ENCODE results near the gene GLIS1. TPM values are rescaled to one million over a fixed set of nuclear protein-coding genes. Genes with fewer than 3 reads are reported as not detected.

GLIS1 gene
- total and polyA plus RNA-seq, 4 donors, result 0.19 to 1.8 (median 0.65) TPM

DNA sequence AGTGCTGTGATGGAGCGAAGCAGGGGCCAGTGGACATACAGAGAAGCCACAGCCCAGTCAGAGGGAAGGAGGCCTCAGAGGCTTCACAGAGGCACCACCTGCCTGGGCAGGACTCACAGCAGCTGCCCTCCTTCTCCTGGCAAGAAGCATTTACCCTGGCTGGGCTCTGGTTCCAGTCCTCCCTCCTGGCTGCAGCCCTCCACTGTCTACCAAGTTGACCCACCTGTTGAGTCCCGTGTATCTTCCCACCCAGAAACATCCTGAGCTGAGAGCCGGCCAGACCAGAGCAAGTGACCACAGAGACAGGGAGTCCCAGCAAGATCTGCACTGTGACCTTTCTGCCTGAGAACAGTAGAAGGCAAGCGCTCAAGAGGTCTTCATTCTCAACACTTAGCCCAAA is 49.7 kb downstream of the GLIS1 start:
- DNase-seq (no peak), ATAC-seq (ENCODE audit: low FRiP score) (no peak)
- Histone ChIP-seq H3K4me3 (ENCODE audit: low read length in 2 of 2) (no peak overlapping the region), H3K27me3 (ENCODE audit: control insufficient read depth in 1 of 2, insufficient read depth in 2 of 2, low read length in 1 of 2) (no peaks in the 10 kb centered on the region), H3K4me1 (ENCODE audit: control insufficient read depth in 1 of 2, insufficient read depth in 2 of 2, low read length in 2 of 2) (no peaks in the 10 kb centered on the region), H3K9me3 (ENCODE audit: control insufficient read depth, low read length) (no peaks in the 10 kb centered on the region), H3K27ac (ENCODE audit: low read depth in 1 of 2, low read length in 2 of 2) (no peak overlapping the region), H3K36me3 (ENCODE audit: control insufficient read depth in 1 of 2, insufficient read depth in 2 of 2, low read length in 1 of 2) (no peaks in the 10 kb centered on the region)
- 91 to 92% methylated on average over 4 of the region's 4 CpGs for WGBS, 2 donors
- intact Hi-C loops (cut with DNase I), result no loop called here

DNA sequence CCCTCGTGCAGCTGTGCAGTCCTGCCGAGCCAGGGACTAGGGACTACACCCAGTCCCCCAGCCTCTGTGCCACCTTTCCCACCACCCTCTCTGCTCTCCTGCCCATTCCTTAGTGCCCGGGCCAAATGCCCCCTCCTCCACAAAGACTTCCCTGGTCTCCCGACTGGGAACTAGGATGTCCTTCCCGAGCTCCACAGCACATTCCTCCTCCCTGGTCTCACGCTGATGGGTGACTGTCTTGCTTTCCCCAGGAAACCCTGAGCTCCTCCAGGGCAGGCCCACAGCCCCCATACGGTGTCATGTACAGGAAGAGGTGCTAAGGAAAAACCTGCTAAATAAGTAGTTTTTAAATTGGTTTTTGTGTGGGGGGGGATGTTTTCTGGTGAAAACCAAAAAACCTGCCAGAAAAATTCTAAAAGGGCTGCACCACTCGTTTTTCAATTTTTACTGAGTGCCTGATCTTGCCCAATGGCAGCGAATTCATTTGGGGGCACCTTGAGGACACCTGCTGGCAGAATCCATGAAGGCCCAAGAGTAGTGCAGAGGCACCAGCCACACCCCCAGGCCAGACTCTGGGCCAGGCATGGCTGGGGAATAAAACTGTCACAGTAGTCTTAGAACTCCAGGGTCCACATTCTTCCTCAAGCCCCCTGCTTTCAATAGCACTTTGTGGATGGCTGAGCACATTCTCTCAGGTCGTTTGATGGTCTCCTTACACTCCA is 50.4 kb downstream of the GLIS1 start:
- DNase-seq (no peak), ATAC-seq (ENCODE audit: low FRiP score) (no peak)
- WGBS, 2 donors, result 60 to 65% methylated on average over 10 of the region's 10 CpGs
- no peaks in the 10 kb centered on the region for H3K36me3 ChIP-seq (ENCODE audit: control insufficient read depth in 1 of 2, insufficient read depth in 2 of 2, low read length in 1 of 2)
- H3K27ac ChIP-seq (ENCODE audit: low read depth in 1 of 2, low read length in 2 of 2), result no peak overlapping the region
- intact Hi-C loops (cut with DNase I), result no loop called here
- H3K9me3 ChIP-seq (ENCODE audit: control insufficient read depth, low read length), result no peaks in the 10 kb centered on the region
- H3K27me3 ChIP-seq (ENCODE audit: control insufficient read depth in 1 of 2, insufficient read depth in 2 of 2, low read length in 1 of 2), result no peaks in the 10 kb centered on the region
- H3K4me1 ChIP-seq (ENCODE audit: control insufficient read depth in 1 of 2, insufficient read depth in 2 of 2, low read length in 2 of 2), result no peaks in the 10 kb centered on the region
- no peak overlapping the region for H3K4me3 ChIP-seq (ENCODE audit: low read length in 2 of 2)

DNA sequence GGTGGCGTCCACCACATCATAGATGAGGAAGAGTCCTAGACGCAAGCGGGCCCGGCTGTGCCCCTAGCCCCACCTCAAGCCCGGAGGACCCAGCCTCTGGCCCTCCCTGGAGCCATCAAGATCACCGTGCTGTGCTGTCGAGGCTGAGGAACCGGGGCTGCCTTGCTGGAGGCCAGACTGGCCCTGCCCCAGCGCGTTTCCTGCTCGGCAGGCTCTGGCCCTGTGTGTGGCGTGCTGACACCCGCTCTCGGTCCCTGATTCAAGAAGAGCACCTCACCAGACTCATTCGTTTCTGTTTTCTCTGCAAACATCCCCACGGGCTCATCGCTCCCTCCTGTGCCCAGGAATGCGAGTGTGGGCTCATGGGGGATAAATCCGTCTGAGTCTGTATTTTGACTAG is 51.1 kb downstream of the GLIS1 start:
- DNase-seq, result no peak
- no peak overlapping the region for H3K27ac ChIP-seq (ENCODE audit: low read depth in 1 of 2, low read length in 2 of 2)
- H3K27me3 ChIP-seq (ENCODE audit: control insufficient read depth in 1 of 2, insufficient read depth in 2 of 2, low read length in 1 of 2), result no peaks in the 10 kb centered on the region
- no peaks in the 10 kb centered on the region for H3K9me3 ChIP-seq (ENCODE audit: control insufficient read depth, low read length)
- intact Hi-C loops (cut with DNase I), result no loop called here
- no peak overlapping the region for H3K4me3 ChIP-seq (ENCODE audit: low read length in 2 of 2)
- ATAC-seq (ENCODE audit: low FRiP score), result no peak
- WGBS, 2 donors, result 56 to 67% methylated on average over 18 to 19 of the region's 19 CpGs
- H3K4me1 ChIP-seq (ENCODE audit: control insufficient read depth in 1 of 2, insufficient read depth in 2 of 2, low read length in 2 of 2), result no peaks in the 10 kb centered on the region
- H3K36me3 ChIP-seq (ENCODE audit: control insufficient read depth in 1 of 2, insufficient read depth in 2 of 2, low read length in 1 of 2), result no peaks in the 10 kb centered on the region

DNA sequence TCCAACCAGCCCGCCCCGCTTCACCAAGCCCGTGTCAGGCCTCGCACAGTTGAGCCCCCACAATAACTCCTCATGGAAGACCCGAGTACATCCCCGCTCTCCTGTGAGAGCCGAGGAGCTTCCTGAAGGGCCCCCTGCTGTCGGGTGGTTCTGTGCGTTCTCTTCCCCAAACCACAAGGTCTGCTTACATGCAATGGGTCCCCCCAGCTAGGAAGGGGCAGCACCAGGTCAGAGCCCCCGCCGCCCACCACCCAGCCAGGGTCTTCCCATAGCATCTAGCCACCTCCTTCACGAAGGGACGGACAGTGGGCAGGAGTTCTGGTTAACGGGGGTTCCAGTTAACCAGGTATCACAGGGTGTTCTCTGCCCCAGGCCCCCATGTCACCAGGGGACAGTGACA is 51.5 kb downstream of the GLIS1 start:
- no peaks in the 10 kb centered on the region for H3K4me1 ChIP-seq (ENCODE audit: control insufficient read depth in 1 of 2, insufficient read depth in 2 of 2, low read length in 2 of 2)
- ATAC-seq (ENCODE audit: low FRiP score) (no peak), DNase-seq (no peak)
- WGBS, 2 donors, result 88 to 90% methylated on average over 14 of the region's 14 CpGs
- no peak overlapping the region for H3K4me3 ChIP-seq (ENCODE audit: low read length in 2 of 2)
- intact Hi-C loops (cut with DNase I), result no loop called here
- no peaks in the 10 kb centered on the region for H3K27me3 ChIP-seq (ENCODE audit: control insufficient read depth in 1 of 2, insufficient read depth in 2 of 2, low read length in 1 of 2)
- H3K36me3 ChIP-seq (ENCODE audit: control insufficient read depth in 1 of 2, insufficient read depth in 2 of 2, low read length in 1 of 2), result no peaks in the 10 kb centered on the region
- no peaks in the 10 kb centered on the region for H3K9me3 ChIP-seq (ENCODE audit: control insufficient read depth, low read length)
- H3K27ac ChIP-seq (ENCODE audit: low read depth in 1 of 2, low read length in 2 of 2), result no peak overlapping the region

DNA sequence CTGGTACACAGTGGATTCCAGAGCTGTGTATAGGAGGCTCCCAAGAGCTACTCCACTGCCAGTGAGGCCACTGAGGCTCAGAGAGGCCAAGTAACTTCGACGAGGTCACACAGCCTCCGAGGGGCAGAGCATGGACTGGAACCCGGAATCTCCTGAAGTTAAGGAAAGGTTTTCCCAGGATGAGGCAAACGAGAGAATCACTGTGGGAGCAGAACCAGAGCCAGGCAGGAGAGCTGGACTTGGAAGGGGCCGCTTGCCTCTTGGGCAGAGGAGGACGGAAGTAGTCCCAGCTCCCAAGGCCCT is 52.0 kb downstream of the GLIS1 start:
- Histone ChIP-seq H3K9me3 (ENCODE audit: control insufficient read depth, low read length) (no peaks in the 10 kb centered on the region), H3K27me3 (ENCODE audit: control insufficient read depth in 1 of 2, insufficient read depth in 2 of 2, low read length in 1 of 2) (no peaks in the 10 kb centered on the region), H3K36me3 (ENCODE audit: control insufficient read depth in 1 of 2, insufficient read depth in 2 of 2, low read length in 1 of 2) (no peaks in the 10 kb centered on the region), H3K27ac (ENCODE audit: low read depth in 1 of 2, low read length in 2 of 2) (no peak overlapping the region), H3K4me3 (ENCODE audit: low read length in 2 of 2) (no peak overlapping the region), H3K4me1 (ENCODE audit: control insufficient read depth in 1 of 2, insufficient read depth in 2 of 2, low read length in 2 of 2) (no peaks in the 10 kb centered on the region)
- intact Hi-C loops (cut with DNase I), result no loop called here
- WGBS, 2 donors, result 89 to 92% methylated on average over 7 of the region's 7 CpGs
- no peak for DNase-seq
- no peak for ATAC-seq (ENCODE audit: low FRiP score)

DNA sequence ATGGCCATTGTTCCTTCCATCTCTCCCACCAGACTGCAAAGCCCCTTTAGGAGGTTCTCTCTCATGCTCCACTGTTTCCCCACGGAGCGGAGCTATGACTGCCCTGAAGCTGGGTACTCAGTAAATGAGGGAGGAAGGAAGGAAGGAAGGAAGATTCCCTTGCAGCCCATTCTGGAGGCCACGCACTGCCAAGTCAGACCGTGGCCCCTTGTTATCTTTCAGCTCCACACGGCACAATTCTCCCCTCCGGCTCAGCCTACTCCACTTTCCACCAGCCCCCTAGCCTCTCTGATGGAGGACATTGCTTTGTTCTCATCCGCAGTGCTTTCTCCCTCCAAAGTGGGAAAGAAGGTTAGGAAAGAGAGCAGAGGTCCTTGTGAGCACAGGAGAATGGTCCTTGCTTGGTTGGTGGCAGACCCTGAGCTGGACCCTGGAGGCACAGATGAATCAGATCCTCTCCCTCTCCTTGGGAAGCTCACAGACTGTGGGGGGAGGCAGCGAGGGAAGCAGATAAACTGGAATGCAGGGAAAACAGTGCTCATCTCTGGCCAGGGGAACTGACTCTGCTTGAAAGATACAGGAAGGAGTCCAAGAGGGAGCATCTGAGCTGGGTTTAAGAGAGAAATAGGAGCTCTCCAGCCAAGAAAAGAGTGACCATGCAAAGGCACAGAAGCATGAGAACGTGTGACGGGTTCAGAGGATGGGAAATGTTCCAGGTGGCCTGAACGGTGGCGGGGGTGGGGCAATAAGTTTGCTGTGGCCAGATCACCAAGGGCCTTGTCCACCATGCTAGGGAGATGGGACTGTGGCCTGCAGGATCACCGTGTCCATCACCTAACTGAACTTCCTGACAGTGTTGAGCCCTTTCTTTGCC is 52.6 kb downstream of the GLIS1 start:
- Histone ChIP-seq H3K4me3 (ENCODE audit: low read length in 2 of 2) (no peak overlapping the region), H3K36me3 (ENCODE audit: control insufficient read depth in 1 of 2, insufficient read depth in 2 of 2, low read length in 1 of 2) (no peaks in the 10 kb centered on the region), H3K4me1 (ENCODE audit: control insufficient read depth in 1 of 2, insufficient read depth in 2 of 2, low read length in 2 of 2) (no peaks in the 10 kb centered on the region), H3K9me3 (ENCODE audit: control insufficient read depth, low read length) (no peaks in the 10 kb centered on the region), H3K27ac (ENCODE audit: low read depth in 1 of 2, low read length in 2 of 2) (no peak overlapping the region), H3K27me3 (ENCODE audit: control insufficient read depth in 1 of 2, insufficient read depth in 2 of 2, low read length in 1 of 2) (no peaks in the 10 kb centered on the region)
- no peak for ATAC-seq (ENCODE audit: low FRiP score)
- intact Hi-C loops (cut with DNase I), result no loop called here
- 56 to 59% methylated on average over 13 of the region's 13 CpGs for WGBS, 2 donors
- DNase-seq, result no peak

DNA sequence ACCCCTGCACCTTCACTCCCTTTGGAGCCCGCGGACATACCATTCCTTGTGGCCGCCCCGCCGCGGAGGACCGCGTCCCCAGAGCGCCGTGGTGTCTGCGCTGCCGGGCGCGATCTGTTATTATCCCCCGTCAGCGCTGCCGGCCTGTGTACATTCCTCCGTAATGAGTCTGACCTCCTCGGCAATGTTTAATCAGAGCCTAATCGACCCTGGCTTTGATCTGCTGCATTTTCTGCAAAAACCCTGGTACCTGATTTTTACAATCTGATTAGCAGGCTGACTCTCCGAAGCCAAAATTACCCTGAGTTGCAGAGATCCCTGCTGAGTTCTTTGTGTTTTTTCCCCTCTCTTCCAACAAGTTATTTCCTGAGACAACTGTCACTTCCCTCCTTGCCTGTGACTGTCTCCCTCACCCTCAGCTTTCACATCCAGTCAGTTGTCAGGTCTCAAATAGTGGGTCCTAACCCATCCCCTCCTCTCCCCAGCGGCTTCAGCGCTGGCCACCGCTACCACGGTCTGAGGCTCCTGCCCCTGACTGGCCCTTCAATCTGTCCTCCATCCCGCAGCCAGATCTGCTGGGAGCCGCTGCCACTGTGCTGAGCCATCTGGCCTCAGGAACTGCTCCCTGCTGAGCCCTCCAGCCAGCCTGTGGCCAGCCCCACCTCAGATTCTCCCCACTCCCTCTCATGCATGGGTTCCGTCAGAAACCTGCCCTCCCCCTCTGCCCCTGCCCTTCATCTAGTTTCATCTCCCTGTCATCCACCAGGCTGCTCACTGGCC is 53.5 kb downstream of the GLIS1 start:
- no peaks in the 10 kb centered on the region for H3K36me3 ChIP-seq (ENCODE audit: control insufficient read depth in 1 of 2, insufficient read depth in 2 of 2, low read length in 1 of 2)
- H3K27me3 ChIP-seq (ENCODE audit: control insufficient read depth in 1 of 2, insufficient read depth in 2 of 2, low read length in 1 of 2), result no peaks in the 10 kb centered on the region
- no peaks in the 10 kb centered on the region for H3K9me3 ChIP-seq (ENCODE audit: control insufficient read depth, low read length)
- H3K4me3 ChIP-seq (ENCODE audit: low read length in 2 of 2), result no peak overlapping the region
- H3K27ac ChIP-seq (ENCODE audit: low read depth in 1 of 2, low read length in 2 of 2), result no peak overlapping the region
- H3K4me1 ChIP-seq (ENCODE audit: control insufficient read depth in 1 of 2, insufficient read depth in 2 of 2, low read length in 2 of 2), result no peaks in the 10 kb centered on the region
- WGBS, 2 donors, result 20 to 45% methylated on average over 28 of the region's 28 CpGs
- intact Hi-C loops (cut with DNase I), result no loop called here
- ATAC-seq (ENCODE audit: low FRiP score) (no peak), DNase-seq (no peak)

DNA sequence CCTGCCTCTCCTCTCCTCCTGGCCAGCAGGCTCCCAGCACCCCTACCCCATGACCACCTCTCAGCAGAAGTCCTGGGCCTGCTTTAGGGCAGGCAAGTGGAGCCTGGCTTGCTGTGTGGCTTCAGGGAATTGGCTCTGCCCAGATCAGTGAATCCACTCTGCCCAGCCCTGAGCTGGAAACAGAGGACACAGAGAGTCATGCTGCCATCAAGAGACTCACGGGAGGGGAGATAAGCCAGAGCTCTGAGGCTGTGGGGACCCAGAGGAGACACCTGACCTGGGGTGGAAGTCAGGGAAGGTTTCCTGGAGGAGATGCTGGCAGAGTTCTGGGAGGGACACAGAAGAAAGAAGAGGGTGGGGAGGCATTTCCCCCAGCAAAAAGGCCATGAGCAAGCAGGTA is 54.2 kb downstream of the GLIS1 start:
- Histone ChIP-seq H3K27me3 (ENCODE audit: control insufficient read depth in 1 of 2, insufficient read depth in 2 of 2, low read length in 1 of 2) (no peaks in the 10 kb centered on the region), H3K27ac (ENCODE audit: low read depth in 1 of 2, low read length in 2 of 2) (no peak overlapping the region), H3K9me3 (ENCODE audit: control insufficient read depth, low read length) (no peaks in the 10 kb centered on the region), H3K4me1 (ENCODE audit: control insufficient read depth in 1 of 2, insufficient read depth in 2 of 2, low read length in 2 of 2) (no peaks in the 10 kb centered on the region), H3K36me3 (ENCODE audit: control insufficient read depth in 1 of 2, insufficient read depth in 2 of 2, low read length in 1 of 2) (no peaks in the 10 kb centered on the region), H3K4me3 (ENCODE audit: low read length in 2 of 2) (no peak overlapping the region)
- DNase-seq, result no peak
- intact Hi-C loops (cut with DNase I), result no loop called here
- WGBS, 2 donors, result 77 to 83% methylated on average over 1 of the region's 1 CpG
- no peak for ATAC-seq (ENCODE audit: low FRiP score)
